Umbilical cord (tissue), 2 donors: ENCODE results near the gene PLCXD1. TPM values are rescaled to one million over a fixed set of nuclear protein-coding genes. Genes with fewer than 3 reads are reported as not detected.
"Not testable (repeated sequence)": the region's sequence is repeated elsewhere in the genome, so short reads cannot be mapped to it uniquely, and the experiment has no call there.

Experiments
- DNase-seq: peaks from one replicate; pipeline ENCODE4 v3.0.0-alpha.2; 2015; ENCODE audit warnings: low spot score
- total RNA-seq: library from RNA; depleted of rRNA; stranded (reverse); fragments of >200 nt; gene quantifications from one replicate; pipeline ENCODE4 v1.2.3, GENCODE V29; 2014; ENCODE audit warnings: low replicate concordance; ENCODE audit not compliant: insufficient read depth

The PLCXD1 gene
- total RNA-seq, 1 donor from 2014 or later = 1.4 TPM

DNA sequence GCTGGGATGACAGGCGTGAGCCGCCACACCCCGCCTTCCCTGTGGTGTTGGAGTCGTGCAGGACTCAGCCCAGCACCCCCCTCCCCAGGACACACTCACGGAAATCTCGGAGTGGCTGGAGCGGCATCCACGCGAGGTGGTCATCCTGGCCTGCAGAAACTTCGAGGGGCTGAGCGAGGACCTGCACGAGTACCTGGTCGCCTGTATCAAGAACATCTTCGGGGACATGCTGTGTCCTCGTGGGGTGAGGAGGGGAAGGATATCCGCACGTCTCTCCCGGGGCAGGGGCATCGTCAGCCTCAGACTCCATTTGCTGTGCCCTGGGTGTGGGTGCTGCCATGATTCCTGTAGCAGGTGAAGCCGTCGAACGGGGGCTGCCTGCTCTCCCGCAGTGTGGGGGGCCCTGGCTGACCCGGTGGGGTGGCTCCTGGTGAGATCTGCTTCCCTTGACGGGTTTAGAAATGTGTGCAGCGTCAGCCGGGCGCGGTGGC, 10.3 kb downstream of the PLCXD1 start:
- DNase-seq = no peak

DNA sequence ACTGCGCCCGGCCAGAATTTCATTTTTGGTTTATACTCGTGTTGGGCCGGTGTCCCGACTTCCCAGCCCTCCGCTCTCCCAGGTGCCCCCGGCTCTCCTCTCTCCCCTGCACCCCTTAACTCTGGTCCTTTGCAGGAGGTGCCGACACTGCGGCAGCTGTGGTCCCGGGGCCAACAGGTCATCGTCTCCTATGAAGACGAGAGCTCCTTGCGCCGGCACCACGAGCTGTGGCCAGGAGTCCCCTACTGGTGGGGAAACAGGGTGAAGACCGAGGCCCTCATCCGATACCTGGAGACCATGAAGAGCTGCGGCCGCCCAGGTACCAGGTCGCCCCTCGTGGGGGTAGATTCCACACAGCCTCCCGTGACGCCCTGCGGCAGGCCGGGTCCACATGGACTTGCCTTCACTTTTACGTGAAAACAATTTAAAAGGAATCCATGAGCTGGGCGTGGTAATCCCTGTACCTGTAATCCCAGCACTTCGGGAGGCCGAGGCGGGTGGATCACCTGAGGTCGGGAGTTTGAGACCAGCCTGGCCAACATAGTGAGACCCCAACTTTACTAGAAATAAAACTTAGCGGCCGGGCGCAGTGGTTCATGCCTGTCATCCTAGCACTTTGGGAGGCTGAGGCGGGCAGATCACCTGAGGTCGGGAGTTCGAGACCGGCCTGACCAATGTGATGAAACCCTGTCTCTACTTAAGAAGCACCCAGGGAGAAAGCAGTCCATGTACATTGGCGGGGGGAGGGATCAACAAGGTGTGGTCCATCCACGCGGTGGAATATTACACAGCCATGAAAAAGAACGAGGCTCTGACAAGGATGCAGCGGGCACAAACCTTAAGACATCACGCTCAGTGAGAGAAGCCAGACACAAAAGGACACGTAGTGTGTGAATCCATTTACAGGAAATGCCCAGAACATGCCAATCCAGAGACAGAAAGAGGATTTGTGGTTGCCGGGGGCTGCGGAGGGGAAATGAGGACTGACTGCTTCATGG, 12.0 kb downstream of the PLCXD1 start:
- no peak for DNase-seq

GRCh38 chrX:295136-295535, 14.0 kb downstream of the PLCXD1 start:
- no peak for DNase-seq

DNA sequence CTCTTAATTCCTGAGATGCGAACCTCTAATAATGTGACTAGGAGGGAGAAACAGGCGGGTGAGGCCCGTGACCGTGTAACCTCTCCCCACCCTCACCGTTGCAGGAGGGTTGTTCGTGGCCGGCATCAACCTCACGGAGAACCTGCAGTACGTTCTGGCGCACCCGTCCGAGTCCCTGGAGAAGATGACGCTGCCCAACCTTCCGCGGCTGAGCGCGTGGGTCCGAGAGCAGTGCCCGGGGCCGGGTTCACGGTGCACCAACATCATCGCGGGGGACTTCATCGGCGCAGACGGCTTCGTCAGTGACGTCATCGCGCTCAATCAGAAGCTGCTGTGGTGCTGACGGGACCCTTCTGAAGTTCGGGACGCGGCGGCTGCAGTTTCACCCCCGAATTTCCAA, 17.8 kb downstream of the PLCXD1 start:
- DNase-seq = no peak

GRCh38 chrX:300334-300733, 19.2 kb downstream of the PLCXD1 start:
- no peak for DNase-seq

GRCh38 chrX:302975-303374, 21.8 kb downstream of the PLCXD1 start:
- DNase-seq = no peak

DNA sequence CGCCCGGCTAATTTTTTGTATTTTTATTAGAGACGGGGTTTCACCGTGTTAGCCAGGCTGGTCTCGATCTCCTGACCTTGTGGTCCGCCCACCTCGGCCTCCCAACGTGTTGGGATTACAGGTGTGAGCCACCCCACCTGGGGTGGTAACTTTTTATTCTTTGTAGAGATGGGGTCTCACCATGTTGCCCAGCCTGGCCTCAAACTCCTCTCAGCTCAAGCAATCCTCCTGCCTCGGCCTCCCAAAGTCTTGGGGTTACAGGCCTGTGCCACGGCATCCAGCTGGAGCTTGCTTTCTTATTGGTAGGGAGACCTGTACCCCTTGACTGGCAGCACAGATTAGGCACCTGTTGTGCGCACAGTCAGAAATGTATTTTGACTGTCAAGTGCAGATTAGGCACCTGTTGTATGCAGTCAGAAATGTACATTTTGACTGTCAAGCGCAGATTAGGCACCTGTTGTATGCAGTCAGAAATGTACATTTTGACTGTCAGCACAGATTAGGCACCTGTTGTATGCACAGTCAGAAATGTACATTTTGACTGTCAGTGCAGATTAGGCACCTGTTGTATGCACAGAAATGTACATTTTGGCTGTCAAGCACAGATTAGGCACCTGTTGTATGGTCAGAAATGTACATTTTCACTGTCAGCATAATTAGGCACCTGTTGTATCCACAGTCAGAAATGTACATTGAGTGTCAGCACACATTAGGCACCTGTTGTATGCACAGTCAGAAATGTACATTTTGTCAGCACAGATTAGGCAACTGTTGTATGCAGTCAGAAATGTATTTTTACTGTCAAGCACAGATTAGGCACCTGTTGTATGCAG, 24.8 kb downstream of the PLCXD1 start:
- not testable (repeated sequence) for DNase-seq

GRCh38 chrX:306614-307251, 25.6 kb downstream of the PLCXD1 start:
- not testable (repeated sequence) for DNase-seq

GRCh38 chrX:307261-308111, 26.3 kb downstream of the PLCXD1 start:
- DNase-seq = no peak

DNA sequence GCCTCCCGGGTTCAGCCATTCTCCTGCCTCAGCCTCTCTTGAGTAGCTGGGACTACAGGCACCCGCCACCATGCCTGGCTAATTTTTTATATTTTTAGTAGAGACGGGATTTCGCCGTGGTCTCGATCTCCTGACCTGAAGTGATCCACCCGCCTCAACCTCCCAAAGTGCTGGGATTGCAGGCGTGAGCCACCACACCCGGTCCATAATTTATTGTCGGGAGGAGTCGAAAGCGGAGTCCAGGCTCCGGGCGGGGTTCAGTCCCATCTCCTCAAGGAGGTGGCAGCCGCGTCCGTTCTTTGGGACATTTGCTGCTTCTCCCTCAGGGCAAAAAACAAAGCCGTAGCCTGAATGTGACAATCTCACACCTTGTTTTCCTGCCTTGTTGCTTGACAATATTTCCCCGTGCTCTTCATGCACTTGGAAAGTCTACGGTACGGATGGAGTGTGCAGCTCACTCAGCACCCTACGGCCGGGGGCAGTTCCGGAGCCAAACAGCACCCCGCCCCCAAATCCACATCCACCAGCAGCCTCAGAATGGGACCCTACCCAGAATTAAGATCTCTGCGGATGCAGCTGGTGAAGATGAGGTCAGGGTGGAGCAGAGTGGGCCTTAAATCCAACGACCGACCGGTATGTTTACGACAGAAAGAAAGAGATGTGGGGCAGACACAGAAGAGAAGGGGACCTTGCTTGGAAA, 27.8 kb downstream of the PLCXD1 start:
- DNase-seq = no peak

DNA sequence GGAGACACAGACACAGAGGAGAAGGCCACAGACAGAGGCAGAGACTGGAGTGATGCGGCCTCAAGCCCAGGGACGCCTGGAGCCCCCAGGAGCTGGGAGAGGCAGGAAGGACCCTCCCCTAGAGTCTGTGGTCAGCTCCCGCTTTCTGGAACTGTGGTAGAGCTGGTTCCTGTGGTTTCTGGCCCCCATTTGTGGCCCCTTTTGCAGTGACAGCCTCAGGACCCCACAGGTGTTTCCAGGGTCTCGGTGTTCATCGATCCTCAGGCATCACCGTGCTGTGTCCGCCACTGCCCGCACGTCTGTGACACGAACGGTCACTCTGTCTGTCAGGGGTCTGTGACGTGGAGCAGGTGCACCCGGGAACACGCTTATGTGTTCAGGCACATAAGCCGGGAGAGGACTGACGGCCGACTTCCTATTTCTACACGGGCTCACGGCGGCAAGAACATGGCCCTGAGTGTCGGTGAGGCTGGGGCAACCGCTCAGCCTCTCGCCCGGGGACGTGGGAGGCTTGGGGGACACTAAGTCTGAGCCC, 29.5 kb downstream of the PLCXD1 start:
- DNase-seq = no peak

GRCh38 chrX:311156-312129, 30.3 kb downstream of the PLCXD1 start:
- no peak for DNase-seq

DNA sequence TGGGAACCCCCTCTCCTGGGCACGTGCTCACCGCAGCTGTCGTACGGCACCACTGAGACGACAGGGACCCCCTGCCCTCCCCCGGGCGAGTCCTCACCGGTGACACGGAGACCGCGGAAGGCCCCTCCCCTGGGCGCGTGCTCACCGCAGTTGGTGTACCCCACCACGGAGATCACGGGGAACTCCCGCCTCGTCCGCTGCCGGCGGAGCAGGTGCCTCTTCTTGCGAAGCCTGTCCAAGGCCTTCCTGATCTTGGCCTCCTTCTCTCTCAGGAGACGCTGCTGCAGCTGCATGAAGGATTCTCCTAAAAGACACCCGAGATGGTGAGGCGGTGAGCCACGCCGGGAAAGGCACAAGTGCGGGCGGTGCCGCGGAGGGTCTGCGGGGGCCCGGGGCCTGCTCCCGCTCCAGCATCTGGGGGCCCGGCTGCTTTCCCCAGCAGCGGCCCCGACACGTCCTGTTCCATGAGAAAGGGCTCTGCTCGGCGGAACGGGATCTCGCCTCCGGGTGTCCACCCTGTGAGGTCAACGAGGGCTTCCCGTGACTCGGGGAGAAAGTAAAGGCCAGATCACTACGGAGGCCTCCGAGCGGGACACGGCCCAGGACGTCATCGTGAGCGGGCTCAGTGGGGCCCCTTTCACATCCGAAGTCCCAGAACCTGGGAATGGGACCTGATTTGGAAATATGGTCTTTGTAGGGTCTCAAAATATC, 31.6 kb downstream of the PLCXD1 start:
- no peak for DNase-seq

GRCh38 chrX:313546-313945, 32.4 kb downstream of the PLCXD1 start:
- no peak for DNase-seq

DNA sequence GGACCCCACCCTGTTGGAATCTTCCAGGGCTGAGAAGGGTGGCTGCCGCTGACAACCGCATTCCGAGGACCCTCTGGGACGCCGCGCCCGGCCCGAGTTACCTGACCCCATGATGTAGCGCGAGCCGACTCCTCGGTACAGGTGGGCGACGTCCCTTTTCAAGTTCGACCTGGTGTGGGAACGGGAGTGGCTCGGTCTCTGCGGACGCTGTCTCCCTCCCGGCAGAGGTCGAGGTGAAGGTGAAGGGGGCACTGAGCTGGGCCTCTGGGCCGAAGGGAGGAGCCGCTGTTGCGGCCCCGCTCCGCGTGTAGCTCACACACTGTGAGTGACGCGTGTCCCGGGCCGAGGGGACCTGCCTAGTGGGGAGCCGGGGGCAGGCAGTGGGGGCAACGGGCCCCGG, 32.9 kb downstream of the PLCXD1 start:
- no peak for DNase-seq

DNA sequence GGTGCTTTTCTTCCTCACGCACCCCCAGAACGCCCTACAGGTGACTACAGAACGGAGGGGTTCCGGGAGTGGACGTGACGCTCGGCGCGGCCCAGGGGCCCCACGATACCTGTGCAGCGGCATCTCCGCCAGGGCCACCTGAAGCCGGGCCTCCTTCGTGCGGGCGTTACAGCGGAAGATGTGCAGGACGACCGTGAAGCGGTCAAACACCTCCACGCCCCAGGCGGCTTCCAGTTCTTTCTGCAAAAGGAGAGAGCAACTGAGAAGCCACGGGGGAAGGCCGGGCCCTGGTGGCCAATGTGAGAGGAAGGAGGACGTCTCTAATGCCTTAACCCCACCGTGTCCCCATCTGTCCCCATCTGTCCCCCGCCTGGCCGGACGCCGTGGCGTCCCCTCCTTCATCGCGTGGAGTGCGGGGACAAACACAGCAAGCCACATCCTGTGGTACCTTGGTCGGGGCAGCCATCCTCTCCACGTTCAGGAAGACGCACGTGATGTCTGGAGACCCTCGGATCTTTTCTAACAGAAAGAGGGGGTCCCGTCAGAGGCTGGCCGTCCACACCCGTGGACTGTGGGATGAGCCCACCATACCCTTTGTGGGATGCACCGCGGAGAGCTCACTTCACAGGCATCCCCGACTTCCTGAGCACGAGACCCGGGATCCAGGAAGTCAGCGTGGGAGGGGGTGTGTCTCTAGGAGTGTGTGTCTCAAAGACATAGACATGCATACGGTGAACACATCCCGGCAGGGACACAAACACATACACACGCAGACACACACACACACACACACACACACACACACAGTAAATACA, 33.8 kb downstream of the PLCXD1 start:
- no peak for DNase-seq
